SU-DHL-6 (cell line): ENCODE data around the gene TMEM238L.

Source experiments
- H2AFZ ChIP-seq: fragments of 200-600 bp; sonication (generic); 2 replicates; pipeline ENCODE4 v1.6.1; 2014; ENCODE audit warnings: low read depth, mild to moderate bottlenecking, moderate library complexity, mixed read lengths, antibody characterized with exemption, low read length; ENCODE audit not compliant: severe bottlenecking
- H3F3A ChIP-seq: fragments of 200-600 bp; shearing (Covaris generic); 2 replicates; pipeline ENCODE4 v1.6.0; 2016; ENCODE audit warnings: antibody characterized with exemption, mild to moderate bottlenecking; ENCODE audit not compliant: insufficient read depth
- H3K27ac ChIP-seq: fragments of 200-600 bp; sonication (generic); 2 replicates; pipeline ENCODE4 v1.5.1; 2016; ENCODE audit warnings: low read depth, mild to moderate bottlenecking, low read length, moderate library complexity, mixed read lengths
- H3K27me3 ChIP-seq: fragments of 200-600 bp; sonication (generic), shearing (Covaris generic); 2 replicates; pipeline ENCODE4 v1.6.0; 2014; ENCODE audit warnings: mild to moderate bottlenecking, low read length
- H3K36me3 ChIP-seq: fragments of 200-600 bp; sonication (generic); 2 replicates; pipeline ENCODE4 v1.6.1; 2014; ENCODE audit warnings: mild to moderate bottlenecking, low read length, mixed read lengths
- H3K4me2 ChIP-seq: fragments of 300-600, 200-600 bp; shearing (Covaris generic), sonication (generic); 2 replicates; pipeline ENCODE4 v1.6.0; 2014; ENCODE audit warnings: low read length, low read depth, mild to moderate bottlenecking; ENCODE audit not compliant: poor library complexity, severe bottlenecking
- H3K4me3 ChIP-seq: fragments of 200-600 bp; sonication (generic); 2 replicates; pipeline ENCODE4 v1.5.1; 2014; ENCODE audit warnings: antibody characterized with exemption, low read length, mild to moderate bottlenecking, mixed read lengths; ENCODE audit not compliant: insufficient read depth, poor library complexity, severe bottlenecking
- H3K79me2 ChIP-seq: fragments of 200-600 bp; sonication (generic); 2 replicates; pipeline ENCODE4 v1.6.1; 2014; ENCODE audit warnings: mild to moderate bottlenecking, low read length, moderate library complexity; ENCODE audit not compliant: insufficient read depth
- H3K9ac ChIP-seq: fragments of 200-600 bp; sonication (generic); 2 replicates; pipeline ENCODE4 v1.7.0; 2014; ENCODE audit warnings: mild to moderate bottlenecking, low read length
- H3K9me2 ChIP-seq: fragments of 200-600 bp; sonication (generic); replicated peaks from 2 replicates; pipeline ENCODE4 v1.6.1; 2014; ENCODE audit warnings: low read length; ENCODE audit not compliant: insufficient read depth
- H3K9me3 ChIP-seq: fragments of 200-600 bp; sonication (generic); 2 replicates; pipeline ENCODE4 v1.6.1; 2014; ENCODE audit warnings: low read length, mixed read lengths; ENCODE audit not compliant: insufficient read depth
- H4K20me1 ChIP-seq: fragments of 200-600 bp; sonication (generic); 2 replicates; pipeline ENCODE4 v1.6.1; 2014; ENCODE audit warnings: low read depth, mild to moderate bottlenecking, antibody characterized with exemption, low read length, moderate library complexity, mixed read lengths
- EZH2phosphoT487 ChIP-seq: fragments of 200-600 bp; sonication (generic), shearing (Covaris generic); conservative IDR thresholded peaks from 2 replicates; pipeline ENCODE4 v1.6.1; 2018; ENCODE audit warnings: mild to moderate bottlenecking, antibody characterized with exemption, low read length, moderate library complexity, mixed read lengths
- TF ChIP-seq, protein P1 (sequence below): fragments of 200-600 bp; sonication (generic); IDR thresholded peaks from one replicate; pipeline ENCODE4 v1.5.1; 2017; ENCODE audit warnings: antibody characterized with exemption, mild to moderate bottlenecking, low read length, moderate library complexity; ENCODE audit not compliant: insufficient read depth, poor library complexity, severe bottlenecking

The TMEM238L gene

DNA sequence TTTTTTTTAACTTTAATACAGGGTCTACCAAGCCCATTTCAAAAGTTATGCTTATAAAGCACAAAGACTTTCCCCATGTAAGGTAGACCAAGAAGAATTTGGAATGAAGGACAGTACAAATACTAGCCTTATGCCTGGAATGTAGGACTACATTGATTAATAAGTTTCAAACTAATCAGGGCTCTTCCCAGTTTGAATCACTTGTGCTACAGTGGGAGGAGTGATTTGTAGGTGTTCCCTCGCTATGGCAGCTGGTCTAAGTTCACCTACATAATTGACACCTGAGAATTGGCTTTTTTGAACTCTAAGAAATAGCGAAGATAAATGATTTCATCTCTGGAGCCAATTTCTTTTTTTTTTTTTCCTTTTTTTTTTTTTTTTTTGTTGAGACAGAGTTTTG, 18.6 kb downstream of the TMEM238L start:
- H3K9ac ChIP-seq = no peak overlapping the region
- no peaks in the 10 kb centered on the region for H3K9me3 ChIP-seq
- no peaks in the 10 kb centered on the region for H3K27me3 ChIP-seq
- H3K79me2 ChIP-seq = no peaks in the 10 kb centered on the region
- H4K20me1 ChIP-seq = no peaks in the 10 kb centered on the region
- H2AFZ ChIP-seq = no peak overlapping the region
- no peak overlapping the region for H3K4me2 ChIP-seq
- H3K9me2 ChIP-seq = no peaks in the 10 kb centered on the region
- no peak overlapping the region for H3K27ac ChIP-seq
- no peaks in the 10 kb centered on the region for H3K36me3 ChIP-seq
- TF ChIP-seq, protein P1, sequence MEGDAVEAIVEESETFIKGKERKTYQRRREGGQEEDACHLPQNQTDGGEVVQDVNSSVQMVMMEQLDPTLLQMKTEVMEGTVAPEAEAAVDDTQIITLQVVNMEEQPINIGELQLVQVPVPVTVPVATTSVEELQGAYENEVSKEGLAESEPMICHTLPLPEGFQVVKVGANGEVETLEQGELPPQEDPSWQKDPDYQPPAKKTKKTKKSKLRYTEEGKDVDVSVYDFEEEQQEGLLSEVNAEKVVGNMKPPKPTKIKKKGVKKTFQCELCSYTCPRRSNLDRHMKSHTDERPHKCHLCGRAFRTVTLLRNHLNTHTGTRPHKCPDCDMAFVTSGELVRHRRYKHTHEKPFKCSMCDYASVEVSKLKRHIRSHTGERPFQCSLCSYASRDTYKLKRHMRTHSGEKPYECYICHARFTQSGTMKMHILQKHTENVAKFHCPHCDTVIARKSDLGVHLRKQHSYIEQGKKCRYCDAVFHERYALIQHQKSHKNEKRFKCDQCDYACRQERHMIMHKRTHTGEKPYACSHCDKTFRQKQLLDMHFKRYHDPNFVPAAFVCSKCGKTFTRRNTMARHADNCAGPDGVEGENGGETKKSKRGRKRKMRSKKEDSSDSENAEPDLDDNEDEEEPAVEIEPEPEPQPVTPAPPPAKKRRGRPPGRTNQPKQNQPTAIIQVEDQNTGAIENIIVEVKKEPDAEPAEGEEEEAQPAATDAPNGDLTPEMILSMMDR = no peak
- TF ChIP-seq EZH2phosphoT487 = no peak
- no peak overlapping the region for H3K4me3 ChIP-seq
- no peaks in the 10 kb centered on the region for H3F3A ChIP-seq

GRCh38 chr17:10779609-10780008, 24.3 kb downstream of the TMEM238L start:
- no peak overlapping the region for H2AFZ ChIP-seq
- no peaks in the 10 kb centered on the region for H3K27me3 ChIP-seq
- no peak overlapping the region for H3K9ac ChIP-seq
- TF ChIP-seq, protein P1 = no peak
- TF ChIP-seq EZH2phosphoT487 = no peak
- no peaks in the 10 kb centered on the region for H3K9me2 ChIP-seq
- no peak overlapping the region for H3K27ac ChIP-seq
- H3K9me3 ChIP-seq = no peaks in the 10 kb centered on the region
- no peaks in the 10 kb centered on the region for H3K36me3 ChIP-seq
- H3K79me2 ChIP-seq = no peaks in the 10 kb centered on the region
- H3K4me3 ChIP-seq = no peak overlapping the region
- H3F3A ChIP-seq = no peaks in the 10 kb centered on the region
- no peaks in the 10 kb centered on the region for H4K20me1 ChIP-seq
- H3K4me2 ChIP-seq = no peak overlapping the region

DNA sequence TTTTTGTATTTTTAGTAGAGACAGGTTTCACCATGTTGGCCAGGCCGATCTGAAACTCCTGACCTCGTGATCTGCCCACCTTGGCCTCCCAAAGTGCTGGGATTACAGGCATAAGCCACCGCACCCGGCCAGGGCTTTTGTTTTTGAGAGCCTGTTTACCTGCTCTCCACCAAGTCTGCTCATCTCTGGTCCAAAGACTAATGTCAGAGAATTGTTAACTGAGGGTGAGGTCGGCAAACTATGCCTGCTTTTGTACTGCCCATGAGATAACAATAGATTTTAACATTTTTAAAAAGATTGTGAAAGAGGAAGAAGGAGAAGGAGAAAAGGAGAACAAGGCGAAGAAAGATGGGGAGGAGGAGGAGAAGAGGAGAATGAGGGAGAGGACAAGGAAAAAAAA, 26.0 kb downstream of the TMEM238L start:
- Histone ChIP-seq H4K20me1 (no peaks in the 10 kb centered on the region), H3F3A (no peaks in the 10 kb centered on the region), H3K27me3 (no peaks in the 10 kb centered on the region), H3K4me2 (no peak overlapping the region), H3K9me2 (no peaks in the 10 kb centered on the region), H3K36me3 (no peaks in the 10 kb centered on the region), H3K79me2 (no peaks in the 10 kb centered on the region), H3K9me3 (no peaks in the 10 kb centered on the region), H3K4me3 (no peak overlapping the region), H3K27ac (no peak overlapping the region), H2AFZ (no peak overlapping the region), H3K9ac (no peak overlapping the region)
- TF ChIP-seq, protein P1 = no peak
- no peak for TF ChIP-seq EZH2phosphoT487

DNA sequence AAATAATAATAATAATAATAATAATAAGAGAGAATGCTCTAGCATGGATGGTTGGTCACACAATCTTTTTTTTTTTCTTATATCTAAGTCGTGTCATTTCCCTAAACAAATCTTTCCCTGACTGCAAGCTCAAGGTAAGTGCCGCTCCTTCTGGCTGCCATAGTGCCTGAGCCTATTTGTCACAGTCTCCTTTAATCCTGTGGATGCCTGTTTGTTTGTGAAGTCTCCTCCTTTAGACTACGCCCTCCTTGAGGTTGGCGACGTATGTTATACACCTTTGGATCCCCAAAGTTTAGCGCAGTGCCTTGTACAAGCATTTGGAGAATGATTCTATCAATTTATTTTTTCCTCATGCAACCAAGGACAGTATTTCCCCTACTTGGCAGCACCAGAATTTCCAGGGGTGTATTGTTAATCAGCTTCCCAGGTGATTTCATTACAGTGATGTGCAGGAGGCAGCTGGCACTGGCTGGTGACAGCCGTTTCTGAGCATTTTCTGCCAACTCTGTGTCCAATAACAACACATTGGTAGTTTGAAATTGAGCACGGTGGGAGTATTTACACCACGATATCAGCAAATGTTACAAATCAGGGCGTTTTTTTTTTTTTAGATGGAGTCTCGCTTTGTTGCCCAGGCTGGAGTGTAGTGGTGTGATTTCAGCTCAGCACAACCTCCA, 26.6 kb downstream of the TMEM238L start:
- Histone ChIP-seq H3K9ac (no peak overlapping the region), H3K27ac (no peak overlapping the region), H2AFZ (no peak overlapping the region), H3K9me2 (no peaks in the 10 kb centered on the region), H4K20me1 (no peaks in the 10 kb centered on the region), H3K79me2 (no peaks in the 10 kb centered on the region), H3K4me3 (no peak overlapping the region), H3K9me3 (no peaks in the 10 kb centered on the region), H3K4me2 (no peak overlapping the region), H3K36me3 (no peaks in the 10 kb centered on the region), H3K27me3 (no peaks in the 10 kb centered on the region), H3F3A (no peaks in the 10 kb centered on the region)
- TF ChIP-seq, protein P1 = no peak
- no peak for TF ChIP-seq EZH2phosphoT487
